HUES64 (cell line): ENCODE results near the gene HAL.

ENCODE experiments used
- H3K27ac ChIP-seq: 2 replicates; pipeline ENCODE4 v1.7.0; 2013; ENCODE audit warnings: low read depth, low read length, inconsistent platforms
- H3K27me3 ChIP-seq: 2 replicates; pipeline ENCODE4 v1.6.1; 2013; ENCODE audit warnings: mild to moderate bottlenecking, low read length; ENCODE audit not compliant: insufficient read depth
- H3K36me3 ChIP-seq: 2 replicates; pipeline ENCODE4 v1.6.1; 2013; ENCODE audit warnings: mild to moderate bottlenecking, low read length; ENCODE audit not compliant: insufficient read depth
- H3K4me1 ChIP-seq: 2 replicates; pipeline ENCODE4 v1.6.1; 2013; ENCODE audit warnings: mild to moderate bottlenecking, low read length, moderate library complexity; ENCODE audit not compliant: insufficient read depth
- H3K4me3 ChIP-seq: 2 replicates; pipeline ENCODE4 v1.5.1; 2013; ENCODE audit warnings: mild to moderate bottlenecking, low read length, moderate library complexity
- H3K9ac ChIP-seq: 2 replicates; pipeline ENCODE4 v1.6.1; 2013; ENCODE audit warnings: mild to moderate bottlenecking, low read depth, low read length
- H3K9me3 ChIP-seq: 2 replicates; pipeline ENCODE4 v1.6.1; 2013; ENCODE audit warnings: low read depth, low read length; ENCODE audit not compliant: insufficient read depth
- WGBS: fragments of 150-250, 120-280 bp; methylation state at CpG from one replicate; pipeline ENCODE4 v1.1.7; 2013; ENCODE audit warnings: missing lambda C conversion rate; 5-methylcytosine and 5-hydroxymethylcytosine counted together

HAL gene

DNA sequence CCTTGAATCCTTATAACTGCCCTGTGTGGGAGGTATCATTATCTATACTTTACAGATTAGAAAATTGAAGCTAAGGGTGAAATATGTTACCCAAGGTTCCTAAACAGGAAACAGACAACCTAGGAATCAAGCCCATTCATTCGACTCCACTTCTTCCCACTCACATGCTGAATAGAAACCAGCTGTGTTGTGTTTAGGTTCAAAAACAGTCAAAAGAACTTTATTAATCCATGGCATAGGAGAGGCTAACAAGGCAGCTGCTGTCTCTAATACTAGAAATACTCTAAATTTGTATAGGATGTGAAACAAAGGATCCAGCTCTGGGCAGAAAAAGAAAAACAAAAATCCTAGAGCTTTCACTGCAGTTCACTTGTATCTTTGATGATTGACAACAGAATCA lies 43.1 kb downstream of the HAL start:
- no peaks in the 10 kb centered on the region for H3K9me3 ChIP-seq
- WGBS = 80% methylated on average over 1 of the region's 1 CpG
- H3K4me3 ChIP-seq = no peak overlapping the region
- no peak overlapping the region for H3K9ac ChIP-seq
- no peaks in the 10 kb centered on the region for H3K27me3 ChIP-seq
- peaks cover 28% of the 10 kb centered on the region for H3K4me1 ChIP-seq
- H3K27ac ChIP-seq = no peak overlapping the region
- no peaks in the 10 kb centered on the region for H3K36me3 ChIP-seq

DNA sequence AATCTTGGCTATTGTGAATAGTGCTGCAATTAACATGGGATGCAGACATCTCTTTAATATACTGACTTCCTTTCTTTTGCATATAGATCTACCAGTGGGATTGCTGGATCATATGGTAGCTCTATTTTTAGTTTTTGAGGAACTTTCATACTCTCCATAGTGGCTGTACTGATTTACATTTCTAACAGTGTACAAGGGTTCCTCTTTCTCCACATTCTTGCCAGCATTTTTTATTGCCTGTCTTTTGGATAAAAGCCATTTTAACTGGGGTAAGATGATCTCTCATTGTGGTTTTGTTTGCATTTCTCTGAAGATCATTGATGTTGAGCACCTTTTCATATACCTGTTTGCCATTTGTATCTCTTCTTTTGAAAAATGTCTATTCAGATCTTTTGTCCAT lies 44.6 kb downstream of the HAL start:
- H3K9me3 ChIP-seq = no peaks in the 10 kb centered on the region
- no peak overlapping the region for H3K4me3 ChIP-seq
- H3K27ac ChIP-seq = no peak overlapping the region
- H3K4me1 ChIP-seq = peaks cover 18% of the 10 kb centered on the region
- no peaks in the 10 kb centered on the region for H3K27me3 ChIP-seq
- H3K9ac ChIP-seq = no peak overlapping the region
- H3K36me3 ChIP-seq = no peaks in the 10 kb centered on the region

DNA sequence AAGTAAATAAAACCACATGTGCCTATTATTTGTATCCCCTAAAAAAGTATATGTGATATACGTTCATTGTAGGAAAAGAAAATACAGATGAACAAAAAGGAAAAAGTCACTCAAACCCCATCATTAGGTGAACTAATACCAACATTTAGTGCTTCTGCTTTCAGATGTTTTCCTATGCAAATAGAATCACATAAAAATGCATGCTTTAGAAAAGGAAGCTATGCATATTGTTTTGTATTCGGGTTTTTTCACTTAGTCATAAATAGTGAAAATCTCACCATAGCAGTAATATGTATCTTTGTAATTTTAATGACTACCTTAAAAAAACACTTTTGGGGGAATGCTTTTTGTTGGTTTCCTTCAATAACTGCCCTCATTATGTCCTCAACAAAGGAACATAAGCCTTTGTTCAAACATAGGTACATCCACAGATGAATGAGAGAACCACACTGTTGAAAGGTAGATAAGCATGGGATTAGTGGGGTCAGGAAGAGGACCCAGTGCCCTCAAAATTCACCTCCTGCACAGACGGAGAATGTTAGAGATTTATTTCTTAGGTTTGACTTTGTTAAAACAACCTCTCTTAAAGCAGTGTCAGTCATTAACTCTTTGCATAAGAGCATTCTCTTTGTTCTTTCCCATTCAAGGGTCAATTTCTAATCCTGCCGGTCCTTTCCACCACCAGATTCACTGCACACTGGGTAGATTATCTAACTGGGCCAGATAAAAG lies 46.5 kb downstream of the HAL start:
- WGBS = 82% methylated on average over 1 of the region's 4 CpGs
- Histone ChIP-seq H3K9me3 (no peaks in the 10 kb centered on the region), H3K27me3 (peaks cover 6% of the 10 kb centered on the region; the same call in 1 of the 2 replicates), H3K36me3 (no peaks in the 10 kb centered on the region), H3K27ac (no peak overlapping the region), H3K9ac (no peak overlapping the region), H3K4me1 (peaks cover 11% of the 10 kb centered on the region), H3K4me3 (no peak overlapping the region)

DNA sequence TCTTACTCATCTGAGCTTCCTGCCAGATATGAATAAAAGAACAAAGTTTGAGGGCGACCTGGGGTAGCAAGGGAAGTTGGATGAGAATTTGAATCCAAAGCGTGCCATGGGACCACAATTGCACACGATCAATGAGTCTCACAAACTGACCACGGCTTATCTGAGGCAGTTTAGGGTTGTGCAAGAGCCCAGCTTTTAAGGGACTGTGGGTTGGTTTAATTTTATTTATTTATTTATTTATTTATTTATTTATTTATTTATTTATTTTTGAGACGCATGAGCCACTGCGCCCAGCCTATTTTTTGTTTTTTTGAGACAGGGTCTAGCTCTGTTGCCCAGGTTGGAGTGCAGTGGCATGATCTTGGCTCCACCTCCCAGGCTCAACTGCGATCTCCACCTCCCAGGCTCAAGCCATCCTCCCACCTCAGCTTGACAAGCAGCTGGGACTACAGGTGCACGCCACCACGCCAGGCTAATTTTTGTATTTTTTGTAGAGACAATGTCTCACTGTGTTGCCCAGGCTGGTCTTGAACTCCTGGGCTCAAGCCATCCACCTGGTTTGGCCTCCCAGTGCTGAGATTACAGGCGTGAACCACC lies 51.9 kb downstream of the HAL start:
- no peak overlapping the region for H3K9ac ChIP-seq
- peaks cover 11% of the 10 kb centered on the region for H3K4me1 ChIP-seq
- H3K36me3 ChIP-seq = no peaks in the 10 kb centered on the region
- no peak overlapping the region for H3K4me3 ChIP-seq
- peaks cover 32% of the 10 kb centered on the region for H3K27me3 ChIP-seq
- no peak overlapping the region for H3K27ac ChIP-seq
- H3K9me3 ChIP-seq = no peaks in the 10 kb centered on the region
- 94% methylated on average over 8 of the region's 10 CpGs for WGBS

DNA sequence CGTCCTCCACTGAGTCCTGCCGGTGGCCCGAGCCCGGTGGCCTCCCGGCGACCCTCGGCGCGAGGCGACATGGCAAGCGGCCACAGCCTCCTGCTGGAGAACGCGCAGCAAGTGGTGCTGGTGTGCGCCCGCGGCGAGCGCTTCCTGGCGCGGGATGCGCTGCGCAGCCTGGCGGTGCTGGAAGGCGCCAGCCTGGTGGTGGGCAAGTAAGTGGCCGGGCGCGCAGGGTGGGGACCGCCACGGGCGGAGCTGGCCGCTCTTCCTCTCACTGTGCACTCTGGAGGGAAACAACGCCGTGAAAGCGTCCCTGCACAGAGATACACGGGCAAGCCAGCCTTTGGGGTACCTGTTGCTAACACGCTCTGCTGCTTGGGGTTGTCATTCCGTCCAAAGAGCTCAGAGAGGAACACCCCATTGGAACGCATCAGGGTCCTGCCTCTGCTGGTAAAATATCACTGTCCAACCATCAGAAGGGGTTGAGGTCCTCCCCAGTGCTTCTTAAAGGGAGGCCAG lies 52.8 kb downstream of the HAL start, which contains the start of gene AMDHD1:
AMDHD1 (plus strand) TSS at position 2 of the 513 bp plus-strand sequence; CDS start at position 70, 68 bp downstream.
- 2% methylated on average over 38 of the region's 38 CpGs for WGBS
- Histone ChIP-seq H3K9me3 (no peaks in the 10 kb centered on the region), H3K4me1 (peaks cover 9% of the 10 kb centered on the region), H3K36me3 (no peaks in the 10 kb centered on the region), H3K9ac (peak within 1 kb of the TSS; percentile 5; the same call in 1 of the 2 replicates), H3K4me3 (peak within 1 kb of the TSS; percentile 67), H3K27me3 (peaks cover 32% of the 10 kb centered on the region), H3K27ac (no peak within 1 kb of the TSS)

DNA sequence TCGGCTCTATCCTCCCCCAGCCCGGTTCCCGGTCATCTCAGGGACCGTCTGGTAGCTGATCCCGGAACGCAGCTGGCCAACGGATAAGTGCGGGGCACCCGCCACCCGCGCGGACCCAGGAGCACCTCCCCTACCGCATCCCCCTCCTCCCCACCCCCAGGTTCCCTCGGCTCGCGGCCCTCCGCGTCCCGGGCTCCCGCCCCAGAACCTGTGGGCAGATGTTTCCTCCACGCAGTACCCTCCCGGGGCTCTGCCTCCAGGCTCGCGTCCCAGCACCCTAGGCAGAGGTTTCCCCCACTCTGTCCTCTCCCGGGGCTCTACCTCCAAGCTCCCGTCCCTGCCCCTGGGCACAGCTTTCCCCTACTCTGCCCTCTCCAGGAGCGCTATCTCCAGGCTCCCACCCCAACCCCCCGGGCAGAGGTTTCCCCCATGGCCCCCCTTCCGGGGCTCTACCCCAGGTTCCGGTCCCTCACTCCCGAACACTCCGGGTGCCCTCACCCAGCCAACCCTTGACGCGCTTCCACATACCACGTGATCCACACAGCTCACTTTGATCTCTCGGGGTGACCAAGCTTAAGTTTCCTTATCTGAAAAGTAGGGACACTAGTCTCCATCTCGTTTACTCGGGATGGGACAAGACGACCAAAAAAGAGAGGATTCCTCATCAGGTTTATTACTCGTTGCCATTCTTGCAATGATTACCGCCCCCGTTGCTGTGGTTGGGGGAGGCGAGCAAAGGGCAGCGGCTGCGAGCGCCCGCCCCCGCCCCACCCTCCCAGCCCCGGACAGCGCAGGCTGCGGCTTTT lies 53.4 kb downstream of the HAL start, which contains the start of gene CCDC38:
CCDC38 (minus strand) TSS at position 91 of the 806 bp plus-strand sequence. CDS start 6,105 bp downstream, outside the sequence.
- Histone ChIP-seq H3K9me3 (no peaks in the 10 kb centered on the region), H3K27ac (no peak within 1 kb of the TSS), H3K36me3 (no peaks in the 10 kb centered on the region), H3K27me3 (peaks cover 32% of the 10 kb centered on the region), H3K4me3 (peak within 1 kb of the TSS; percentile 67), H3K4me1 (peaks cover 9% of the 10 kb centered on the region), H3K9ac (peak within 1 kb of the TSS; percentile 5; the same call in 1 of the 2 replicates)
- under 1% methylated on average over 51 of the region's 51 CpGs for WGBS

DNA sequence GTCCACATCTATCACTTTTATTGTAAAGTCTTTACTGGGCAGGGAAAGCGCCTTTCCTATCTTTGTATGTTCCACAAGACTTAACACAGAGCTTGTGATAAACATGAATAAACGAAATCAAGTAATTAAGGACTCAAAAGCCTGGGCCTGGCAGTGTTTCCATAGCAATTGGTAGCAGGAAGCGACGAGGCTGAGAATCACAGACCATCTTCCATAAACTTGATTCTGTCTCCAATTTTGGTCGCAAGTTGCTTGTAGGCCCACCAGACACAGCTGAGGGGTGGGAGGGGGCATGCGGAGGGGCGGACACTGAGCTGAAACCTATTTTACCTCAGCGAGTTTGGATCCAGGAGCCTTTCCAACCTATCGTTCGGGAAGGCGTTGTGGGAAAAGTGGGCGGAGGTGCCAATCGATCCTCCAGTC lies 54.0 kb downstream of the HAL start:
- peak overlapping the region; percentile 67 for H3K4me3 ChIP-seq
- no peaks in the 10 kb centered on the region for H3K36me3 ChIP-seq
- H3K9ac ChIP-seq = no peak overlapping the region
- peaks cover 32% of the 10 kb centered on the region for H3K27me3 ChIP-seq
- WGBS = 16% methylated on average over 13 of the region's 13 CpGs
- peaks cover 9% of the 10 kb centered on the region for H3K4me1 ChIP-seq
- no peaks in the 10 kb centered on the region for H3K9me3 ChIP-seq
- H3K27ac ChIP-seq = no peak overlapping the region

DNA sequence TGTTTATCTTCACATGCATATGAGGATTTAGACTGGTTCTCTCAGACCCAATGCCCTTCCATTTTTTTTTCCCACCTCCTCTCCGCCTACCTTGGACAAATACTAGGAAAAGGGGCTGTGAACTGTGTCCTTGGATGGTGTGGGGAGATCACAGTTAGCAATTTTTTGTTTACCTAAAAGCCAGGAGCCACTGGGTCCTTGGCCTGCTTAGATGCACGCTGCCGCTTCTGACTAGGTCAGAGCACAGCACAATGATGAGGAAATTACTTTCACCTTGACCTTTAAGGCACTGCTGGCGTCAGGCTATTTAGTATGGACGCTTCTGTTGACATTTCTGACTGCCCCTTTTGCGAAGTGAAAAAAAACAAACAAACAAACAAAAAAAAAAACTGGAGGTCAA lies 55.6 kb downstream of the HAL start:
- H3K27me3 ChIP-seq = peaks cover 31% of the 10 kb centered on the region
- no peak overlapping the region for H3K27ac ChIP-seq
- H3K9ac ChIP-seq = no peak overlapping the region
- no peaks in the 10 kb centered on the region for H3K36me3 ChIP-seq
- H3K4me1 ChIP-seq = peaks cover 9% of the 10 kb centered on the region
- H3K9me3 ChIP-seq = no peaks in the 10 kb centered on the region
- 81% methylated on average over 5 of the region's 6 CpGs for WGBS
- H3K4me3 ChIP-seq = no peak overlapping the region
